ENCODE results near the gene ANP32A. TPM values are rescaled to one million over a fixed set of nuclear protein-coding genes. Genes with fewer than 3 reads are reported as not detected.

ANP32A gene
- total and polyA plus RNA-seq, 4 experiments from 2014 or later, result 52.7 to 134 (median 99.1) TPM

GRCh38 chr15:68743256-68743655, 77.4 kb downstream of the ANP32A start:
- Histone ChIP-seq H3K27ac (ENCODE audit: low read depth, low read length) (no peak overlapping the region), H3K4me1 (ENCODE audit: insufficient read depth, low read length) (no peaks in the 10 kb centered on the region), H3K4me3 (ENCODE audit: low read length in 2 of 2) (no peak overlapping the region), H3K9me3 (ENCODE audit: control insufficient read depth in 1 of 2, low read length in 2 of 2) (no peaks in the 10 kb centered on the region), H3K27me3 (ENCODE audit: insufficient read depth, low read length) (no peaks in the 10 kb centered on the region), H3K36me3 (ENCODE audit: insufficient read depth, low read length) (no peaks in the 10 kb centered on the region)
- ChIA-PET POLR2A (ENCODE audit: partially characterized antibody) (no interaction called here), CTCF (ENCODE audit: partially characterized antibody) (no interaction called here)
- no peak overlapping the region for H3K4me3 Mint-ChIP-seq
- H3K27me3 Mint-ChIP-seq, result peaks cover 2 to 10% of the 10 kb centered on the region in 2 donors
- H3K27ac Mint-ChIP-seq, result no peak overlapping the region
- H3K4me1 Mint-ChIP-seq, result no peaks in the 10 kb centered on the region
- H3K9me3 Mint-ChIP-seq, result no peaks in the 10 kb centered on the region
- no peak for DNase-seq
- no peaks in the 10 kb centered on the region for H3K36me3 Mint-ChIP-seq
- intact Hi-C loops (cut with micrococcal nuclease), result no loop called here

- Histone ChIP-seq H3K4me3 (ENCODE audit: low read length in 2 of 2) (no peak overlapping the region), H3K27ac (ENCODE audit: low read depth, low read length) (no peak overlapping the region), H3K36me3 (ENCODE audit: insufficient read depth, low read length) (no peaks in the 10 kb centered on the region), H3K4me1 (ENCODE audit: insufficient read depth, low read length) (no peaks in the 10 kb centered on the region), H3K27me3 (ENCODE audit: insufficient read depth, low read length) (no peaks in the 10 kb centered on the region), H3K9me3 (ENCODE audit: control insufficient read depth in 1 of 2, low read length in 2 of 2) (no peaks in the 10 kb centered on the region)
- ChIA-PET POLR2A (ENCODE audit: partially characterized antibody) (no interaction called here), CTCF (ENCODE audit: partially characterized antibody) (no interaction called here)
- Mint-ChIP-seq H3K27ac (no peak overlapping the region), H3K4me3 (no peak overlapping the region), H3K4me1 (no peaks in the 10 kb centered on the region), H3K9me3 (no peaks in the 10 kb centered on the region), H3K36me3 (no peaks in the 10 kb centered on the region), H3K27me3 (peaks cover 2 to 10% of the 10 kb centered on the region in 2 donors)
- DNase-seq, result no peak
- intact Hi-C loops (cut with micrococcal nuclease), result no loop called here
Observed at GRCh38 chr15:68739390-68740080, 81.2 kb downstream of the ANP32A start.

- Histone ChIP-seq H3K36me3 (ENCODE audit: insufficient read depth, low read length) (no peaks in the 10 kb centered on the region), H3K27ac (ENCODE audit: low read depth, low read length) (no peak overlapping the region), H3K9me3 (ENCODE audit: control insufficient read depth in 1 of 2, low read length in 2 of 2) (no peaks in the 10 kb centered on the region), H3K27me3 (ENCODE audit: insufficient read depth, low read length) (no peaks in the 10 kb centered on the region), H3K4me3 (ENCODE audit: low read length in 2 of 2) (no peak overlapping the region), H3K4me1 (ENCODE audit: insufficient read depth, low read length) (no peaks in the 10 kb centered on the region)
- Mint-ChIP-seq H3K36me3 (no peaks in the 10 kb centered on the region), H3K27ac (no peak overlapping the region), H3K4me3 (no peak overlapping the region), H3K27me3 (peaks cover 2 to 10% of the 10 kb centered on the region in 2 donors), H3K4me1 (peaks cover 0 to 3% (median 1%) of the 10 kb centered on the region in 4 donors), H3K9me3 (no peaks in the 10 kb centered on the region)
- POLR2A ChIA-PET (ENCODE audit: partially characterized antibody), result no interaction called here
- CTCF ChIA-PET (ENCODE audit: partially characterized antibody), result interaction anchor here (0.5 to 2.9 kb wide), 4 partner anchors 10 to 295 kb away, joined by 3 to 7 read pairs (median 4); no protein-coding TSS in a partner anchor
- no peak for DNase-seq
- intact Hi-C loops (cut with micrococcal nuclease), result no loop called here
Observed at GRCh38 chr15:68735610-68736009, 85.1 kb downstream of the ANP32A start.

- DNase-seq, result no peak
- no peak overlapping the region for H3K4me3 ChIP-seq (ENCODE audit: low read length in 2 of 2)
- H3K4me1 Mint-ChIP-seq, result peaks cover 0 to 3% (median 1%) of the 10 kb centered on the region in 4 donors
- H3K36me3 ChIP-seq (ENCODE audit: insufficient read depth, low read length), result no peaks in the 10 kb centered on the region
- H3K9me3 ChIP-seq (ENCODE audit: control insufficient read depth in 1 of 2, low read length in 2 of 2), result no peaks in the 10 kb centered on the region
- no peaks in the 10 kb centered on the region for H3K36me3 Mint-ChIP-seq
- intact Hi-C loops (cut with micrococcal nuclease), result no loop called here
- no peaks in the 10 kb centered on the region for H3K4me1 ChIP-seq (ENCODE audit: insufficient read depth, low read length)
- no peak overlapping the region for H3K27ac ChIP-seq (ENCODE audit: low read depth, low read length)
- no peaks in the 10 kb centered on the region for H3K27me3 ChIP-seq (ENCODE audit: insufficient read depth, low read length)
- no peaks in the 10 kb centered on the region for H3K9me3 Mint-ChIP-seq
- no peak overlapping the region for H3K27ac Mint-ChIP-seq
- ChIA-PET POLR2A (ENCODE audit: partially characterized antibody) (no interaction called here), CTCF (ENCODE audit: partially characterized antibody) (interaction anchor here (0.5 to 2.9 kb wide), 5 partner anchors 9 to 141 kb away, joined by 3 to 7 read pairs (median 4); no protein-coding TSS in a partner anchor)
- no peak overlapping the region for H3K4me3 Mint-ChIP-seq
- peaks cover 2 to 5% of the 10 kb centered on the region in 2 donors for H3K27me3 Mint-ChIP-seq
Observed at GRCh38 chr15:68734881-68735280, 85.8 kb downstream of the ANP32A start.

- no peak overlapping the region for H3K4me3 Mint-ChIP-seq
- ChIA-PET POLR2A (ENCODE audit: partially characterized antibody) (no interaction called here), CTCF (ENCODE audit: partially characterized antibody) (interaction anchor here (0.5 to 2.9 kb wide), 5 partner anchors 9 to 142 kb away, joined by 3 to 7 read pairs (median 4); no protein-coding TSS in a partner anchor)
- H3K4me1 Mint-ChIP-seq, result peaks cover 0 to 3% (median 1%) of the 10 kb centered on the region in 4 donors
- peaks cover under 1% of the 10 kb centered on the region in 2 donors for H3K27me3 Mint-ChIP-seq
- H3K36me3 Mint-ChIP-seq, result no peaks in the 10 kb centered on the region
- Histone ChIP-seq H3K4me3 (ENCODE audit: low read length in 2 of 2) (no peak overlapping the region), H3K36me3 (ENCODE audit: insufficient read depth, low read length) (no peaks in the 10 kb centered on the region), H3K27ac (ENCODE audit: low read depth, low read length) (no peak overlapping the region), H3K27me3 (ENCODE audit: insufficient read depth, low read length) (no peaks in the 10 kb centered on the region), H3K9me3 (ENCODE audit: control insufficient read depth in 1 of 2, low read length in 2 of 2) (no peaks in the 10 kb centered on the region), H3K4me1 (ENCODE audit: insufficient read depth, low read length) (no peaks in the 10 kb centered on the region)
- intact Hi-C loops (cut with micrococcal nuclease), result no loop called here
- no peak overlapping the region for H3K27ac Mint-ChIP-seq
- no peak for DNase-seq
- H3K9me3 Mint-ChIP-seq, result no peaks in the 10 kb centered on the region
Observed at GRCh38 chr15:68734352-68734751, 86.3 kb downstream of the ANP32A start.

GRCh38 chr15:68733666-68734065, 87.0 kb downstream of the ANP32A start:
- H3K4me1 Mint-ChIP-seq, result peaks cover 0 to 3% (median 1%) of the 10 kb centered on the region in 4 donors
- intact Hi-C loops (cut with micrococcal nuclease), result no loop called here
- Histone ChIP-seq H3K4me1 (ENCODE audit: insufficient read depth, low read length) (no peaks in the 10 kb centered on the region), H3K9me3 (ENCODE audit: control insufficient read depth in 1 of 2, low read length in 2 of 2) (no peaks in the 10 kb centered on the region), H3K27ac (ENCODE audit: low read depth, low read length) (no peak overlapping the region), H3K27me3 (ENCODE audit: insufficient read depth, low read length) (no peaks in the 10 kb centered on the region), H3K4me3 (ENCODE audit: low read length in 2 of 2) (no peak overlapping the region), H3K36me3 (ENCODE audit: insufficient read depth, low read length) (no peaks in the 10 kb centered on the region)
- no peak overlapping the region for H3K27ac Mint-ChIP-seq
- no peaks in the 10 kb centered on the region for H3K9me3 Mint-ChIP-seq
- no peaks in the 10 kb centered on the region for H3K27me3 Mint-ChIP-seq
- POLR2A ChIA-PET (ENCODE audit: partially characterized antibody), result no interaction called here
- CTCF ChIA-PET (ENCODE audit: partially characterized antibody), result interaction anchor here (4.6 kb wide), 1 partner anchor 142 kb away, joined by 49 read pairs; no protein-coding TSS in a partner anchor
- no peak for DNase-seq
- H3K4me3 Mint-ChIP-seq, result no peak overlapping the region
- no peaks in the 10 kb centered on the region for H3K36me3 Mint-ChIP-seq

- Mint-ChIP-seq H3K36me3 (no peaks in the 10 kb centered on the region), H3K4me1 (peaks cover 0 to 3% (median 1%) of the 10 kb centered on the region in 4 donors), H3K4me3 (no peak overlapping the region), H3K27me3 (no peaks in the 10 kb centered on the region), H3K9me3 (no peaks in the 10 kb centered on the region), H3K27ac (no peak overlapping the region)
- no peaks in the 10 kb centered on the region for H3K36me3 ChIP-seq (ENCODE audit: insufficient read depth, low read length)
- ChIA-PET POLR2A (ENCODE audit: partially characterized antibody) (no interaction called here), CTCF (ENCODE audit: partially characterized antibody) (interaction anchor here (1.5 to 4.6 kb wide), 3 partner anchors 96 to 147 kb away, joined by 3 to 49 read pairs (median 10); no protein-coding TSS in a partner anchor)
- no peaks in the 10 kb centered on the region for H3K4me1 ChIP-seq (ENCODE audit: insufficient read depth, low read length)
- DNase-seq, result no peak
- intact Hi-C loops (cut with micrococcal nuclease), result no loop called here
- no peak overlapping the region for H3K4me3 ChIP-seq (ENCODE audit: low read length in 2 of 2)
- no peak overlapping the region for H3K27ac ChIP-seq (ENCODE audit: low read depth, low read length)
- H3K9me3 ChIP-seq (ENCODE audit: control insufficient read depth in 1 of 2, low read length in 2 of 2), result no peaks in the 10 kb centered on the region
- no peaks in the 10 kb centered on the region for H3K27me3 ChIP-seq (ENCODE audit: insufficient read depth, low read length)
Observed at GRCh38 chr15:68732451-68732850, 88.2 kb downstream of the ANP32A start.
